Cerebellar nuclear complex (tissue), 1 donor: ENCODE results near the gene KRTAP5-9.
"Not testable (repeated sequence)": the region's sequence is repeated elsewhere in the genome, so short reads cannot be mapped to it uniquely, and the experiment has no call there.

ENCODE experiments used
- DNase-seq, 2 experiments: peaks; one replicate each; lab custom pipeline; 2025; lab: John Stamatoyannopoulos, UW

Gene KRTAP5-9

DNA sequence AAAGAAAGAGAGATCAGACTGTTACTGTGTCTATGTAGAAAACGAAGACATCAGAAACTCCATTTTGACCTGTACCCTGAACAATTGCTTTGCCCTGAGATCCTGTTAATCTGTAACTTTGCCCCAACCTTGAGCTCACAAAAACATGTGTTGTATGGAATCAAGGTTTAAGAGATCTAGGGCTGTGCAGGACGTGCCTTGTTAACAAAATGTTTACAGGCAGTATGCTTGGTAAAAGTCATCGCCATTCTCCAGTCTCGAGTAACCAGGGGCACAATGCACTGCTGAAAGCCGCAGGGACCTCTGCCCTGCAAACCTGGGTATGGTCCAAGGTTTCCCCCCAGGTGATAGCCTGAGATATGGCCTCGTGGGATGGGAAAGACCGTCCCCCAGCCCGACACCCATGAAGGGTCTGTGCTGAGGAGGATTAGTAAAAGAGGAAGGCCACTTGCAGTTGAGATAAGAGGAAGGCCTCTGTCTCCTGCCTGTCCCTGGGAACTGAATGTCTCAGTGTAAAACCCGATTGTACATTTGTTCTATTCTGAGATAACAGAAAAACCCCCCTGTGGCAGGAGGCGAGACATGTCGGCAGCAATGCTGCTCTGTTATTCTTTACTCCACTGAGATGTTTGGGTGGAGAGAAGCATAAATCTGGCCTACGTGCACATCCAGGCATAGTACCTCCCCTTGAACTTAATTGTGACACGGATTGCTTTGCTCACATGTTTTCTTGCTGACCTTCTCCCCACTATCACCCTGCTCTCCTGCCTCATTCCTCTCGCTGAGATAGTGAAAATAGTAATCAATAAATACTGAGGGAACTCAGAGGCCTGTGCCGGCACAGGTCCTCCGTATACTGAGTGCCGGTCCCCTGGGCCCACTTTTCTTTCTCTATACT is 13.3 kb upstream of the KRTAP5-9 start:
- not testable (repeated sequence) for DNase-seq

DNA sequence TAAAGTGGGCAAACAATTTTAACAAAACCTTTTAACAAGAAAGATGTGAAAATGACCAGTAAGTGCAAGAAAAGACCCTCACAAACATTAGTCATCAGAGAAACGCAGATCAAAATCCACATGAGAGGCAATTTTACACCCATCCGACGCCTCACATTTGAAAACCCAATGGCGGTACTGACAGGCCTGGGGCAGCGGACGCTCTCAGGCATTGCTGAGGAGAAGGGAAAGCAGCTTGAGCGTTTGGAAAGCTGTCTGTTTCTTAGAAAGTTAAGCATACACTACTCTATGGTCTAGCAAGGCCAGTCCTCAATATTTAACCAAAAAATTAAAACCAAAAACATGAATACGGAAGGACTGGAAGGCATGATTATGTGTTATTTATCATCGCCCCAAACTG is 12.4 kb upstream of the KRTAP5-9 start:
- DNase-seq, result no peak

DNA sequence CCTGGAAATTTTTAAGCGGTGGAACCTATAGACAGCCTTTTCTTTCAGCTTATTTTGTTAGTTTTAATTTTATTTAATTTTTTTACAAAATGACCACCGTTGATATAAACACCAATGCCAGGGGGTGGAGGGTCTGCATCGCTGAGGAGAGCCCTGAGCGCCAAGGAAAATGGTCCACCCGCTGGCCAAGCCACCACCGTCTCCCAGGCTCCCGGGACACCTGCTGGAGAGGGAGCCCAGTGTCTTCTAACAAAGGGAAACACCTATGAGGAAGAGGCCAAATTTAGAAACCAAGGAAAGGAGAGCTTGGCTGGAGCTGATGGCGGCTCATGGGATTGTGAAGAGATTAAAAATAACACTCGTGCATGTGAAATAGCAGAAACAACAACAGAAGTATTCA is 10.7 kb upstream of the KRTAP5-9 start:
- no peak for DNase-seq

DNA sequence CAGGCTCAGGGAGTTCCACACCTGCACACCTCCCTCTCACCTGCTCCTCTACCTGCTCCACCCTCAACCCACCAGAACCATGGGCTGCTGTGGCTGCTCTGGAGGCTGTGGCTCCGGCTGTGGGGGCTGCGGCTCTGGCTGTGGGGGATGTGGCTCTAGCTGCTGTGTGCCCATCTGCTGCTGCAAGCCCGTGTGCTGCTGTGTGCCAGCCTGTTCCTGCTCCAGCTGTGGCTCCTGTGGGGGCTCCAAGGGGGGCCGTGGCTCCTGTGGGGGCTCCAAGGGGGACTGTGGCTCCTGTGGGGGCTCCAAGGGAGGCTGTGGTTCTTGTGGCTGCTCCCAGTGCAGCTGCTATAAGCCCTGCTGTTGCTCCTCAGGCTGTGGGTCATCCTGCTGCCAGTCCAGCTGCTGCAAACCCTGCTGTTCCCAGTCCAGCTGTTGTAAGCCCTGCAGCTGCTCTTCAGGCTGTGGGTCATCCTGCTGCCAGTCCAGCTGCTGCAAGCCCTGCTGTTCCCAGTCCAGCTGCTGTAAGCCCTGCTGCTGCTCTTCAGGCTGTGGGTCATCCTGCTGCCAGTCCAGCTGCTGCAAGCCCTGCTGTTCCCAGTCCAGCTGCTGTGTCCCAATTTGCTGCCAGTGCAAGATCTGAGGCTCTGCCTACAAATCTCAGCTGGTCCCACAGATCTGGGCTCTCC is 10.1 kb upstream of the KRTAP5-9 start, which contains the start of gene KRTAP5-8:
TSS of gene KRTAP5-8 (plus strand) at position 49 of the 689 bp plus-strand sequence. CDS start at position 80, 31 bp downstream.
- DNase-seq, result not testable (repeated sequence)

DNA sequence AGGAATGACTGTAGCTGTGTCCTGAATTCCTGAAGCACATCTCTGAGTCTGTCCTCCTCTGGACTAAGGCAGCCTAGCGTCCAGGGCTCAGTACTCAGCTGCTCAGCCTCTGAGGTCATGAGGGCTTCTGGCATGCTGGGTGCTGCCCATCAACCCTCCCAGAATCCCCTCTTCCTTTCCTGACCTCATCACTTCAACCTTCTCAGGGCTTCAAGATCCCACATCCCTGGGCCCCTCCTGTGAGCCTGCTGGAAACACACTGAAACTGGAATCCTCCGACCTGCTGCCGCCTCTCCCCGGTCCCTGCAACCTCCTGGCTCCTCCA is 9.6 kb upstream of the KRTAP5-9 start:
- no peak for DNase-seq

DNA sequence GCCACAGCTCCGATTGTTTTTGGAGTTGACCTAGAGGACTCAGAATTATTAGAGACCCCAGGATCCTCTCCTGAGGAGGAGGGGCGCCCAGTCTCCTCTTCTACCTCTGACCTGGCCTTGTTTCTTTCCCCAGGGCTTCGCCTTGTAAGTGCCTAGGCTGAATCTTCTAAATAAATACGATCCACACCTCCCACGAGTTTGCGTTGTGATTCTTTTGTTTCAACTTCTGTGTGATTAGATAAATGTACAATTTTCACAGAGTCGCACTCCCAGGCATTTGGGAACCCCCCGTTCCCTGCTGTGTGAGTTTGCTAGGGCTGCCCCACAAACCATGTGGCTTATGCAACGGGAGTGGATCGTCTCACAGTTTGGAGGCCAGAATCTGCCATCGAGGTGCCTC is 9.2 kb upstream of the KRTAP5-9 start:
- no peak for DNase-seq

DNA sequence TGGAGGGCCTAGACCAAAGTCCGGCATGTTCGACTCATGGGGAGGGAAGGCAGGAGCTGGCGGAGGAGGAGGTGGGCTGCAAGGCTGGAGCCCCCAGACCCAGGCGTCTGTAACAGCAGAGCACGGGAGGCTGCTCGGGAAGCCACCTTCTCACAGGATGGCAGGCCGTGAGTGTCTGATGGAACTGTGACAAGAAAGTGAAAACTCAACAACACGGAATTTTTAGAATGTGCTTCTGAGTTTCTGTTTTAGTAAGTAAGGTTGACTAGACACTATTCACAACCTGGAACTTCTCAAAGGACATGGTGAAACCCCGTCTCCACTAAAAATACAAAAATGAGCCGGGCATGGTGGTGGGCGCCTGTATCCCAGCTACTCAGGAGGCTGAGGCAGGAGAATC is 8.2 kb upstream of the KRTAP5-9 start:
- not testable (repeated sequence) for DNase-seq

DNA sequence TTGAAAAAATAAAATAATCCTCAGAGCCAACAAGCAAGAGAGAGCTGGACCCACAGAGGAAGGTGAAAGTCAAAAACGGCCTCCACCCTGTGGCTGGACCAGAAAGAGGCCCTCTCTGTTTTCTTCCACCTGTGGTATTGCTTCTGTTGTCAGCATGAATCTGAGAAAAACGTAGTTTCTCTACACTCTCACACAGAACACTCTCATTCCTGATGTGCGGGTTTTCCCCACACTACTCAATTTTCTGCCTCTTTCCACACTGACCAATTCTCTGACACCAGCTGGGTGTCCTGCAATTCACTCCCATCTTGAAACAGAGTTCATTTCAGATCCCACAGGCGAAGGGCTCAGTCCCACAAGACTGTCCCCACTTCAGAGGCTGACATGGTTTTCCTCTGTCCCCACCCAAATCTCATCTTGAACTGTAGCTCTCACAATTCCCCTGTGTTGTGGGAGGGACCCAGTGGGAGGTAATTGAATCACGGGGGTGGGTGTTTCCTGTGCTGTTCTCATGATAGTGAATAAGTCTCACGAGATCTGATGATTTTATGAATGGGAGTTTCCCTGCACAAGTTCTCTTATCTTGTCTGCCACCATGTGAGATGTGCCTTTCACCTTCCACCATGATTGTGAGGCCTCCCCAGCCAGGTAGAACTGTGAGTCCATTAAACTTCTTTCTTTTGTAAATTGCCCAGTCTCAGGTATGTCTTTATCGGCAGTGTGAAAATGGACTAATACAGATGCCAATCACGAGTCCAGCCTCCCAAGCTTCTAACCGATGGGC is 7.5 kb upstream of the KRTAP5-9 start:
- not testable (repeated sequence) for DNase-seq

DNA sequence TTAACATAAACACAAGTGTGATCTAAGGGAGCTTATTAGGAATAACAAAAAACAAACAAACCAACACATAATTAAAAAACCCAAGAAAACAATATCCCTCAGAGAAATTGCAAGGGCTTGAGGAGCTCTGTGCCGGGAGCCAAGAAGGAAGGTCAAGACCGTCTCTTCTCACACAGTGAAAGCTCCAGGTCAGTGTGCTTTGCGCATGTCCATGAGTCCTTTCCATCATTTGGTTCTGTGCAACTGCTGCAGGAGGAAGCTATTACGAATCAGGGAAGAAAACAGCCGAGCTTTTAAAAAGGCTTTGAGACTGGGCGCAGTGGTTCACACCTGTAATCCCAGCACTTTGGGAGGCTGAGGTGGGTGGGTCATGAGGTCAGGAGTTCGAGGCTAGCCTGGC is 5.8 kb upstream of the KRTAP5-9 start:
- DNase-seq, result no peak

DNA sequence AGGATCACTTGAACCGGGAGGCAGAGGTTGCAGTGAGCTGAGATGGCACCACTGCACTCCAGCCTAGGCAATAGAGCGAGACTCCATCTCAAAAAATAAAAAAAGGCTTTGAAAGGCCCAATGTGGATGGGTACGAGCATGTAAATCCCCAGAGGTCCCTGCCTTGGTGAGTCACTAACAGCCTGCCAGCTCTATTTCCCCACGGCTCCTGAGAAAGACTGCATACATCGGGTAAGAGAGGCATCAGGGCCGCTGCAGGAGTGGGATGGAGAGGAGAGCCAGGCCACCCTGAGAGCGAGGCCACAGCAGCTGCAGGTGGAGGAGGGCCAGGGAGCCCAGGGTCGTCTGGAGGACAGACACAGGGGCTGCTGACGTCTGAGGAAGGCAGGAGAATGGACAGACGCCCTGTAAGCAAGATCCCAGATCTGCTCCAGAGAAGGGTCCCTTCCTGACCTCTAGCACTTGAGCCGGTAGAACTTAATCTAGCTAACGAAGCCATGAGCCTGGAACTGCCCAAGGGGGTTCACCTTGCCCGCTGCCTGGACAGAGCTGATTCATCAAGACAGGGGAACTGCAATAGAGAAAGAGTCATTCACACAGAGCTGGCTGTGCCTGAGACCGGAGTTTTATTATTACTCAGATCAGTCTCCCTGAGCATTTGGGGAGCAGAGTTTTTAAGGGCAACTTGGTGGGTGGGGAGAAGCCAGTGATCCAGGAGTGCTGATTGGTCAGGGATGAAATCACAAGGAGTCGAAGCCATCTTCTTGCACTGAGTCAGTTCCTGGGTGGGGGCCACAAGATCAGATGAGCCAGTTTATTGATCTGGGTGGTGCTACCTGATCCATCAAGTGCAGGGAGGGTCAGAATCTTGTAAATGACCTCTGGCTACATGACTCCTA is 5.1 kb upstream of the KRTAP5-9 start:
- DNase-seq, result no peak

DNA sequence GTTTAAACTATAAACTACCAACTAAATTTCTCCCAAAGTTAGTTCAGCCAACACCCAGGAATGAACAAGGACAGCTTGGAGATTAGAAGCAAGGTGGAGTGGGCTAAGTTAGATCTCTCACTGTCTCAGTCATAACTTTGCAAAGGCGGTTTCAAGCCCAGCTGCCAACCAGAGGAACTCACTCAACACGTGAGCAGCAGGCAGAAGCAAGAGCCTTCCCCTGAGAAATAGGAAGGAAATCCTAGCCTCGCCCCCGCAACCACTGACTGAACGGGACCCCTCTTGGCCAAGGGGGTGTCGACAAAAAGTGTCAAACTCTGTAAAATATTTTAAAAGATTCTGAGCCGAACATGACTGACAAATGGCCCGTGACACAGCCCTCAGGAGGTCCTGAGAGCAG is 4.4 kb upstream of the KRTAP5-9 start:
- DNase-seq, result no peak

DNA sequence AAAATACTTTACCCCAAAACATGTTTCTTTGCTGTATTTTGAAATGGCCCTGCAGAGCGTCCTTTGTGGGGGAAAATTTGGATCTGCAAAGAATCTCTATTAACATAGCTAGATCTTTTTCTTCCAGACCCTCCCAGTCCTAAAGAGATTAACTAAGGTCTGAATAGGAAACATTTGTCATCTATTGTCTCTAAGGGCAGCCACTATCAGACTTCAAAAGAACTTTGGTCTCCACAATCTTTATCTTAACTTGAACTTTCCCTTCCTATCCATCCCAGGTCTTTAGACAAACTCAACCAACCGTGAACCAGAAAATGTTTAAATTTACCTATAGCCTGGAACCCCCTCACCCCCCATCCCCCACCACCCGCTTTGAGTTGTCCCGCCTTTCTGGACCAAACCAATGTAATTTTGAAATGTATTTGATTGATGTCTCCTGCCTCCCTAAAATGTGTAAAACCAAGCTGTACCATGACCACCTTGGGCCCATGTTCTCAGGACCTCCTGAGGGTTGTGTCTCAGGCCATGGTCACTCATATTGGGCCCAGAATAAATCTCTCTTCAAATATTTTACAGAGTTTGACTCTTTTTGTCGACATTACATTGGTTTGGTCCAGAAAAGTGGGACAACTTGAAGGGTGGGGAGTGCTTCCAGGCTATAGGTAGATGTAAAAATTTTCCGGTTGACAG is 3.5 kb upstream of the KRTAP5-9 start:
- no peak for DNase-seq

DNA sequence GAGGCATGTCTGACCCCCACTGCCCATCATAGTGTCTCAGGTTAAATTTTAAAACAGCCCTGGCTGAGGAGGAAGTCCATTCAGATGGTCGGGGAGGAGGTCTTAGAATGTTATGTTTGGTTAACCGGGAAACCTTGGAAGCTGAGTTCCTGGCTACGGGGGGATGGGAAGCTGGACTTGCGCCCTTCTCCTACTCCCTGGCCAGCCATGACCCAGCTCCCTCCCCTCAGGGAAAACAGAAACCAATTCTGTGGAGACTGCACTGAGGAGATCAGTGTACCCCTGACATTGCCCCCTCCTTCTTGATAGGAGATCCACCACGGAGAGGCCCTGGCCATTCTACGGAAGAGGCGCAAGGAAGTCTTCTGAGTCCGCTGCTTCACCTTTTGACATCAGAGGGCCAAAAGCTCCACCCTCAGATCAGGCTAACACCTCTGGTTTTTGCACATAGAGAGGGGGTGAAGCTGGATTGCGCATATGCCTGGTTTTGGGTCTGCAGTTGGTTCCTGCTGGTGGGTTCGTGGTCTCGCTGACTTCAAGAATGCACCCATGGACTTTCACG is 2.7 kb upstream of the KRTAP5-9 start:
- no peak for DNase-seq

DNA sequence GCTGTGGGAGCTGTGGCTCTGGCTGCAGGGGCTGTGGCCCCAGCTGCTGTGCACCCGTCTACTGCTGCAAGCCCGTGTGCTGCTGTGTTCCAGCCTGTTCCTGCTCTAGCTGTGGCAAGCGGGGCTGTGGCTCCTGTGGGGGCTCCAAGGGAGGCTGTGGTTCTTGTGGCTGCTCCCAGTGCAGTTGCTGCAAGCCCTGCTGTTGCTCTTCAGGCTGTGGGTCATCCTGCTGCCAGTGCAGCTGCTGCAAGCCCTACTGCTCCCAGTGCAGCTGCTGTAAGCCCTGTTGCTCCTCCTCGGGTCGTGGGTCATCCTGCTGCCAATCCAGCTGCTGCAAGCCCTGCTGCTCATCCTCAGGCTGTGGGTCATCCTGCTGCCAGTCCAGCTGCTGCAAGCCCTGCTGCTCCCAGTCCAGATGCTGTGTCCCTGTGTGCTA is 514 bp downstream of the KRTAP5-9 start:
- DNase-seq, result no peak

DNA sequence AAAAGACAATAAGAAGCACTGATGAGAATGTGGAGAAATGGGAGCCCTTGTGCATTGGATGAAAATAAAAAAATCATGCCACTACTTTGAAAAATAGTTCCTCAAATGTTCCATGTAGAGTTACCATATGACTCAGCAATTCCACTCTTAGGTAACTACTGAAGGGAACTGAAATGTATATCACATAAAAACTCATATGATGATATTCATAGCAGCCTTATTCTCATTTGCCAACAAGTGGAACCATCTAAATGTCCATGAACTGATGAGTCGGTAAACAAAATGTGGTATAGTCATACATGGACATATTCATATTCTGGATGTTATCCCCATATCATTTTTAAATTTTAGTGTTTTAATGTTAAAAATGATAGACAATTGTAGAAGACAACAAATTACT is 3.5 kb downstream of the KRTAP5-9 start:
- no peak for DNase-seq

DNA sequence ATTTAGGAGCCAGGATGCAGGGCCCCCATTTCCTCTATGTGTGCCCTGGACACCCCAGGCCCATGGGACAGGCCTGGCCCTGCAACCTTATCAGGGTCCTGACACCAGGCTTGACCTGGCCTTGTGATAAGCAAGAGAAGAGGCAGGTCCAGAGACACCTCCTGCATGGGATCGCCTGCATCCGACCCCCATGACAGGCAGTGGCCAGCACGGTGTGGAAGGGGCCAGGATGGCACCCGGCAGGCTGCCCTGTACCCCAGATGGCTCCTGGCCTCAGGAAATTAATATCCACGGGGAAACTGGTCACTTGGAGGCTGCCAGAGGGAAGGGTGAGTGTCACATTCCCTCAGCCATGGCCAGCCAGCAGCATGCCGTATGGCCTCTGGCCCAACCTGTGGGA is 6.8 kb downstream of the KRTAP5-9 start:
- no peak for DNase-seq

DNA sequence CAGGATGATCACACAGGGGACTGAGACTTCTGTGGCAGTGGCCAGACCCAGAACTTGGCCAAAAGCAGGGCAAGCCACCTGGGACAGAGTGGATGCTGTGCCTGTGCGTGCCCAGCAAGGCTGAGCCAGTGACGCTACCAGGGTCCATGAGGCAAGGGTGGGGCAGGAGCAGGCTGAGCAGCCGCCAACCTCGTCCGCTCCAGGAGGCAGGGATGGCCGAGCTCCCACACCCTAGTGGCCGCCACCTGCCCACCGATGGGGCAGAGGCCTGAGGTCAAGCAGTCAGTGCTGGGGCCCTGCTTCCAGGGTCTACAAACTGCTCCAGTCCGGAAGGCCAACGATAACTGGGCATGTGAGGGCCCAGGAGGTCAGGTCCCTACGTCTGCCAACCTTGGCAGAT is 7.3 kb downstream of the KRTAP5-9 start:
- no peak for DNase-seq

DNA sequence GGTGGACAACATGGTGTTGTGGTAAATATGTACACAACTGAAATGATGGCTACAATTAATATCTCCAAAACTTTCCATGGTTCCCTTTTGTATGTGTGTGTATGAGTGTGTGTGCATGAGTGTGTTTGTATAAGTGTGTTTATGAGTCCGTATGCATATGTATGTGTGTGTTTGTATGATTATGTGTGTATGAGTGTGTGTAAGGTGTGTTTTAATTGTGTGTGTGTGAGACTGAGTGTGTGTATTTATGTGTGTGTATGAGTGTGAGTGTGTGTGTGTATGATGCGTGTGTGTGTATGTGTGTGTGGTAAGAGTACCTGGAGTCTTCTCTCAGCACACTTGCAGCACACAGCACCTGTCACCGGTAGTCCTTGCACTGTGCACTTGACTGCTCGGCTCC is 7.8 kb downstream of the KRTAP5-9 start:
- DNase-seq, result no peak

DNA sequence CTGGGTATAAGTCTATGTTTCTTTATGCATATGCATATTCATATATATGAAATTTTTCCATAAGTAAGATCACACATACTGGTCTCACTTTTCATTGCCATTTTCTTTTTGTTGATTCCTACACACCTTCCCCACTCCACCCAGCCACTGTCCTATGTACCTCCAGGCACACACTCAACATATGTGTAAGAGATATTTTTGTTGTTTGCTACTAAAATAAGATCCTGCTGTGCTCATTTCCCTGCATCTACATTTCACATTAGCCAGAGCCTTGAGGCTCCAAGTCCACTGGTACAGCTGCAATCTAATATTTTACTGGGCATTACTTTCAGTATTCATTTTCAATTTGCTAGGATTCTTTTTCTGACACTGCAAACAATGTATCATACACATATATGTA is 9.0 kb downstream of the KRTAP5-9 start:
- no peak for DNase-seq

DNA sequence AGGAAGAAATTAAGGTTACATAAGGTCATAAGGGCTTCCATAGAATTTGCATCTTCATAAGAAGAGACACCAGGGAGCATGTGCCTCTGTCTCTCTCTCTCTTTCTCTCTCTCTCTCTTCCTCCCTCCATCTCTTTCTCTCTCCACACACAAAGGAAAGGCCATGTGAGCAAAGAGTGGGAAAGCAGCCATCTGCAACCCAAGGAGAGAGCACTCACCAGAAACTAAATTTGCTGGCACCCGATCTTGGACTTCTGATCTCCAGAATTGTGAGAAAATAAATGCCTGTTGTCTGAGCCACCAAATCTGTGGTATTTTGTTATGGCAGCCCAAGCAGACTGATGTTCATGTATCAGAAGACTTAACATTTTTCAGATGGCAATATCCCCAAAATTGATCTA is 10.8 kb downstream of the KRTAP5-9 start:
- DNase-seq, result no peak

DNA sequence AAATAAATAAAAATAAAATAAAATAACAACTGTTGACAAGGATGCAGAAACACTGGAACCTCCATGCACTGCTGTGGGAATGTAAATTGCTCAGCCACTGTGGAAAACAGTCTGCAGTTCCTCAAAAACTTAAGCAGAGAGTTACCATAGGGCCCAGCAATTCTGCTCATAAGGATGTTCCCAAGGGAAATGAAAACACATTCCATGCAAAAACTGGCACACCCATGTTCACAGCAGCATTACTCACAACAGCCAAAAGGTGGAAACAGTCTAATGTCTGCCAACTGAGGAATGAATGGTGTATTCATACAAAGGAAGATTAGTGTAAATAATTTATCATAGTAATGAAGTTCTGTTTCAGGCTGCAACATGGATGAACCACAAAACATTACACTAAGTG is 13.9 kb downstream of the KRTAP5-9 start:
- no peak for DNase-seq
